ENCODE data around the gene WDR45B.
"Not testable (repeated sequence)": the region's sequence is repeated elsewhere in the genome, so short reads cannot be mapped to it uniquely, and the experiment has no call there.

The WDR45B gene

GRCh38 chr17:82599674-82600661, 48.3 kb downstream of the WDR45B start:
- DNase-seq (ENCODE audit: low spot score) = no peak

- peak; percentile 71 for DNase-seq (ENCODE audit: low spot score)
Observed at GRCh38 chr17:82598256-82599119, 49.8 kb downstream of the WDR45B start.

GRCh38 chr17:82596837-82597672, 51.2 kb downstream of the WDR45B start:
- DNase-seq (ENCODE audit: low spot score) = no peak

- no peak for DNase-seq (ENCODE audit: low spot score)
Observed at GRCh38 chr17:82596296-82596695, 51.9 kb downstream of the WDR45B start.

- peak; percentile 32 for DNase-seq (ENCODE audit: low spot score)
Observed at GRCh38 chr17:82595893-82596292, 52.4 kb downstream of the WDR45B start.

GRCh38 chr17:82594571-82594970, 53.7 kb downstream of the WDR45B start:
- DNase-seq (ENCODE audit: low spot score) = no peak

GRCh38 chr17:82593590-82594087, 54.6 kb downstream of the WDR45B start:
- no peak for DNase-seq (ENCODE audit: low spot score)

GRCh38 chr17:82592767-82593589, 55.3 kb downstream of the WDR45B start:
- DNase-seq (ENCODE audit: low spot score) = peak; percentile 78

GRCh38 chr17:82592289-82592766, 55.9 kb downstream of the WDR45B start:
- no peak for DNase-seq (ENCODE audit: low spot score)

- DNase-seq (ENCODE audit: low spot score) = no peak
Observed at GRCh38 chr17:82590881-82591539, 57.2 kb downstream of the WDR45B start.

GRCh38 chr17:82590216-82590615, 58.0 kb downstream of the WDR45B start:
- DNase-seq (ENCODE audit: low spot score) = no peak

- DNase-seq (ENCODE audit: low spot score) = no peak
Observed at GRCh38 chr17:82589851-82590180, 58.4 kb downstream of the WDR45B start.

GRCh38 chr17:82588266-82589175, 59.7 kb downstream of the WDR45B start:
- DNase-seq (ENCODE audit: low spot score) = no peak

GRCh38 chr17:82587234-82588086, 60.8 kb downstream of the WDR45B start:
- DNase-seq (ENCODE audit: low spot score) = no peak

- DNase-seq (ENCODE audit: low spot score) = no peak
Observed at GRCh38 chr17:82586576-82587233, 61.5 kb downstream of the WDR45B start.

GRCh38 chr17:82585935-82586575, 62.2 kb downstream of the WDR45B start:
- DNase-seq (ENCODE audit: low spot score) = not testable (repeated sequence)

- DNase-seq (ENCODE audit: low spot score) = peak; percentile 11
Observed at GRCh38 chr17:82583720-82584234, 64.5 kb downstream of the WDR45B start.
